ENCODE results near the gene KIF18B.

The KIF18B gene

DNA sequence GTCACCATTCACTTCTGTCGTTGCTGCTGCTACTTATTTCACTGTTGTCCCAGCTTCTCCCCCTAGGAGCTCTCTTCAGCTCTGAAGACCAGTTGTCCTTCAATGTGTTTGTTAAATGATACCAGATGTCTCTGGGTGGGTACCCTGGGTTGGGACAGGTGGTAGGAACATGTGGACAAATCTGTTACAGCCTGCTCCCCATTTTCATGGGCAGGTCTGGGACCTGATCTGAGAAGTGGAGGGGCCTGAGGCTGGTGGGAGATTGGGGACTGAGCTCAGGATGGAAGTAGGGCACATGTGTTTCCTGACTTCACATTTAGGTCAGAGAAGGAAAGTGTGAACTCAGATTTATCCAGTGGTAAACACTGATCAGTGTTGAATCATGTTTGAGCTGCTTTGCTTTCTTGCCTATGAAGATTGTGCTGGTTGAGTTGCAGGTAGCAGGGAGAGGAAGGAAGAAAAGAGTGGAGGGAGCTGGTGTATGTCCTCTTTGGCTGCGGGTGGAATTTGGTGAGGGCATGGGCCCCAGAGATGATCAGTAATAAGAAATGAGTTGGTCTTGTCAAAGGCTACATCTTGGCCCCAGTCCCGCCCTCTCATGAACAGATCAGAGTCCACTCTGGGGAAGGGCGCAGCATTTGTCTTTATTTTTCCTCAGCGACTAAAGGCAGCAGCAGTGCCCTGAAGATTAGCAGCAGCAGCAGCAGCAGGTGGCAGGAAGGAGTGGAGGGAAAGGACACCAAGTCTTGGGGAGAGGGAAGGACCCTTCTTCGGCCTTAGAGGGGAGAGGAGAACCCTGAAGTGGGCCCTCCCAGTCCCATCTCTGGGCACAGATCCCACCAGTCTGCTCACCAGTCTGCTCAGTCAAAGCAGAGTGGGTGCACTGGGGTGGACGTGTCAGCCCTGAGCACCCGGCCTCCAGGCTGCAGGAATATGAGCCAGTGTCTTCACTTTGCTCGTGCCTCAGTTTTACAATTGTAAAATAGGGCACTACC, 42.3 kb downstream of the KIF18B start:
- no peak for DNase-seq (ENCODE audit: low read depth in 2 of 2)

- no peak for DNase-seq (ENCODE audit: low read depth in 2 of 2)
These were observed 43.3 kb downstream of the KIF18B start for GRCh38 chr17:44904001-44904984.

DNA sequence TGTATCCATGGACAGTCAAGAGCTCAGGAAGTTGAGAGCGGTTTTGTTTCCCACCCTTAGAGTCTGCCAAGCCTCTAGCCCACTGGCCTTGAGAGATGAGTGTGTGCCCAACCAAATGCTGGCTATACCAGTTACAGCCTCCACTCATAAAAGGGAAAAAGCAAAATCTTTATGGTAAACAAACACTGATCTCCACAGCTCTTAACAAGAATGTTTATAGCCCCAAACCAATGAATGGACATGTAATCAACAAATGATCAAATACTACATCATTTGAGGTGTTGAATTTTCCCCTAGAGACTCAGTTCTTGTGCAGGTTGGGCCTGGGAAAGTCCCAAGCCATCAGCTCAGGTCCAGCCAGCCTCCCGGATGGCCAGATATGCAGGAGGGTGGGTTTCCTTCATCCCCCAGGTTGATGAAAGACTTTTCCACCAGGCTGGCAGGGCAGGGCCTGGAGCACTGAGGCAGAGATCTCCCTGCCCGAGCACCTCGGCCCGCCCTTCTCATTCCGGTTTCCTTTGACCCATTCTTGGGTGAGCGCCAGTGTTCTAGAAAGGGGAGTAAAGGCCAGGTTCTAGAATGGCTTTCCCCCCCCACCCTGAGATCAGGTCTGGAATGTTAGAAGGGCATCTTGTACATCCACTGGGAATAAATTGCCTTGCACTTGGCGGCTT, 44.4 kb downstream of the KIF18B start:
- DNase-seq (ENCODE audit: low read depth in 2 of 2): no peak

GRCh38 chr17:44902135-44902760, 45.3 kb downstream of the KIF18B start:
- no peak for DNase-seq (ENCODE audit: low read depth in 2 of 2)

- no peak for DNase-seq (ENCODE audit: low read depth in 2 of 2)
These were observed 46.1 kb downstream of the KIF18B start for GRCh38 chr17:44901411-44901921.

DNA sequence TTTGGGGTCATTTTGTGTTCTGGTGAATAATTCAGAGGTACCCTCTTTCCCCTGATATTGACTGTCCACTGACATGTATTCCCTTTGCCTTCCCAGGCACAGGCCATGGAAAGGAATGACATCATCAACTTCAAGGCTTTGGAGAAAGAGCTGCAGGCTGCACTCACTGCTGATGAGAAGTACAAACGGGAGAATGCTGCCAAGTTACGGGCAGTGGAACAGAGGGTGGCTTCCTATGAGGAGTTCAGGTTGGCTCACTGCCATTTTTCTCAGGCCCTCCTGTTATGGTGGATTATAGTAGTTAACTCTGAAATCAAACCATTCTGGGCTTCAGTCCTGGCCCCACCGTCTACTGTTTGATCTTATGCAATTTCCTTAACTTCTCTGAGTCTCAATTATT, 46.7 kb downstream of the KIF18B start:
- no peak for DNase-seq (ENCODE audit: low read depth in 2 of 2)

- peak; percentile 83 to 87 for DNase-seq (ENCODE audit: low read depth in 2 of 2)
These were observed 48.3 kb downstream of the KIF18B start, which contains the start of gene EFTUD2 for GRCh38 chr17:44899074-44899782. EFTUD2 (minus strand) TSS chr17:44899445; CDS start chr17:44894521, 4,924 bp downstream.

- peak in 1 of 2 donors; percentile 6 for DNase-seq (ENCODE audit: low read depth in 2 of 2)
These were observed 48.9 kb downstream of the KIF18B start for GRCh38 chr17:44898768-44899073.

- no peak for DNase-seq (ENCODE audit: low read depth in 2 of 2)
These were observed 52.9 kb downstream of the KIF18B start for GRCh38 chr17:44894642-44895041.

- no peak for DNase-seq (ENCODE audit: low read depth in 2 of 2)
These were observed 55.3 kb downstream of the KIF18B start for GRCh38 chr17:44892250-44892649.

- no peak for DNase-seq (ENCODE audit: low read depth in 2 of 2)
These were observed 58.6 kb downstream of the KIF18B start for GRCh38 chr17:44889003-44889402.

DNA sequence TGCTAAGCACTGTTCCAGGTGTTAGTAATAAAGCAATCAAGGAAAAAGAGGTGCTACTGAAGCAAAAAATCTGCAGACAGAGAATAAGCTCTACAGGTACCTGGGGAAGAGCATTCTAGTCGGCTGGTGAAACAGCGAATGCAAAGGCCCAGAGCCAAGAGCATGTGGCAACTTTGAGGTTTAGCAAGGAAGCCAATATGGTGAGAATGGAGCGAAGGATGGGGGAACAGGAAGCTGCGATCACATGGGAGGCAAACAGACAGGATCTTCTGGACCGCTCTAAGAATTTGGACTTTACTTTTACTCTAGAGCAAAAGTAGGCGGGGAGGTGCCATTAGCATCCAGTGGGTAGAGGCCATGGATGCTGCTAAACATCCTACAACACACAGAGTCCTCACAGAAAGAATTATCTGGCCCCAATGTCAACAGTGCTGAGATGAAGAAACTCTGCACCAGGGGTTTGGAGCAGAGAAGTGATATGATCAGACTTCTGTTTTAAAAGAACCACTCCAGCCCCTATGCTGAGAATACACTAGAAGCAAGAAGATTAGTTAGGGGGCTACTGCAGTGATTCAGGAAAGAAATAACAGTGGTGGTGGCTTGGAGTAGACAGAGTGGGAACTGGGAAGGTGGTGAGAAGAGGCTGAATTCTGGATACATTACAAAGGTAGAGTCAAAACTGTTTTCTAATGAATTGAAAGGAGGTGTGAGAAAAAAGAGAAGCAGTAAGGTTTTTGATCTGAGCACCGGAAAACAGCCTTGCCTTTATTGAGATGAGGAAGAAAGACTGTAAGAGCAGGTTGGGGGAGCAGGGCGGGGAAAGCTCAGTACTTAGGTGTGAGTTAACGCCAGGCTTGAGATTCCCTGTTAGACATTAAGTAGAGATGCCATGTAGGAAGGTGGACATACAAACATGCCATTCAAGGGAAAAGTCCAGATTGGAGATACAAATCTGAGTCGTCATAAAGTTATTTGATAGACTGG, 59.3 kb downstream of the KIF18B start:
- DNase-seq (ENCODE audit: low read depth in 2 of 2): no peak

DNA sequence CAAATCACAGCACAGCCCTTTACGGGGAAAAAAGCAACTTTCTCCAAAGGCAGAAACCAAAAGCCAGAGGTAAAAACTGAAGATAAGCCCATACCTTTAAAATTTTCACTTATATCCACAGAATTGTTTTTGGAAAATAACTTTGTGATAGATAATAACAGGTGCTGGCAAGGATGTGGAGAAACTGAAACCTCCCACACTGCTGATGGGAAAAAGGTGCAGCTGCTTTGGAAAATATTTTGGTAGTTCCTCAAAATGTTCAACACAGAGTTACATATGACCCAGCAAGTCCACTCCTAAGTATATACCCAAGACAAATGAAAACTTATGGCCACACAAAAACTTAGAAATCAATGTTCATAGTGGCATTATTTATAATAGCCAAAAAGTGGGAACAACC, 60.6 kb downstream of the KIF18B start:
- no peak for DNase-seq (ENCODE audit: low read depth in 2 of 2)

- no peak for DNase-seq (ENCODE audit: low read depth in 2 of 2)
These were observed 62.6 kb downstream of the KIF18B start for GRCh38 chr17:44884941-44885340.

GRCh38 chr17:44881145-44881544, 66.4 kb downstream of the KIF18B start:
- DNase-seq (ENCODE audit: low read depth in 2 of 2): no peak

DNA sequence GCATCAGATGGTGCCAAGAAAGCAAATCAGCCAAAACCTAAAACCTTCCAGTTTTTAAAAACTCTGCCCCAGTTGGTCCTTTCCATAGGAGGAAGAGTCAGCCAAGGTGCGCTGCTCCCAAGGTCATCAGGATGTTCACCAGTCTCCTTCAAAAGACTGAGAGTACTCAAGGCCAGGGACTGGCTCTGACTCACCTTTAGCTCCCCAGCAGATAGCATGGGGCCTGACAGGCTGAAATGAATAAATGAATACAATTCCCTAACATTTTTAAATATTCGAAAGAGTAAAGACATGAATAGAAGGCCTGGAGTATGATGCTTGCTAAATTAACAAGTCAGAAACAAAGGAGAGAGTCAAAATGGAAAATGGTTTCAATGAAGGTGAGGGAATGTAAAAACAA, 67.5 kb downstream of the KIF18B start:
- DNase-seq (ENCODE audit: low read depth in 2 of 2): no peak

- DNase-seq (ENCODE audit: low read depth in 2 of 2): no peak
These were observed 68.2 kb downstream of the KIF18B start for GRCh38 chr17:44879376-44879775.

DNA sequence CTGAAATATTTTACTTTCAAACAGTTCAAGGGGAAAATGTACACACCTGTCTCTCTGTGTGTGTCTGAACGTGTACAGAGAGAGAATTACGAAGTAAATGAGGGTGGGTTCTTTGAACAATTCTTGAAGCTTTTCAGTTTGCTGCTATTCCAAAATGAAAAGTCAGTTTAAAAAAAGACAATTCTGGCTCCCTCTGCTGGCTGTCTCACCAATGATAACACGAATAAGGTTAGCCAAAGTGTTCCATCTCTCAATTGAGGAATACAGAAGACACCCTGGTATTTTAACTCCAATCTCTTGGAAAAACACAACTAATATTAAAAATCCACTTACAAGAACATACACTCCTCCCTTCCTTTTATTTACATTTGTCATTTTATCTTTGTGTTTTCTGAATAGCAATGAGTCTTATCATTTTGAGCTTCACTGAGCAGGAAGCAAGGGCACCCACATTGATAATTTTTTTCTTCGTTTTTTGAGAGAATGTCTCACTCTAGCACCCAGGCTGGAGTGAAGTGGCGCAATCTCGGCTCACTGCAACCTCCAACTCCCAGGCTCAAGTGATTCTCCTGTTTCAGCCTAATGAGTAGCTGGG, 68.8 kb downstream of the KIF18B start:
- no peak for DNase-seq (ENCODE audit: low read depth in 2 of 2)

DNA sequence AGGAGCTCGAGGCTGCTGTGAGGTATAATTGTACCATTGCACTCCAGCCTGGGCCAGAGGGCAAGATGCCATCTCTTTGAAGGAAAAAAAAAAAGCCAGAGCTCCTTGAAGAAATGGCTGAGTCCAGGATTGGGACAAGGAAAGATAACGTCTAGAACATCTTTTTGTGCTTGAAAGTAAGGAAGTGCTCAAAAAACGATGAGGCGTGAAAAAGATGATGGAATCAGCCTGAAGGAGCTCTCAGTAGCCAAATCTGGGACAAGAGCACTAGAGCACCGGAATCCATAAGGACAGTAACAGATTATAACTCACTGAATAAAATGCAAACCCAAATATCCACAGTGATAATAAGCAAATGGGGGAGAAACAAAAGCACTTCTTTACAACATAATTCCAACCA, 70.5 kb downstream of the KIF18B start:
- no peak for DNase-seq (ENCODE audit: low read depth in 2 of 2)
